ENCODE measurements around the gene BLTP1.
A peak's percentile ranks its signal among the peaks of the same experiment; 100 is the strongest.
"Not testable (repeated sequence)": the region's sequence is repeated elsewhere in the genome, so short reads cannot be mapped to it uniquely, and the experiment has no call there.

The BLTP1 gene, protein sequence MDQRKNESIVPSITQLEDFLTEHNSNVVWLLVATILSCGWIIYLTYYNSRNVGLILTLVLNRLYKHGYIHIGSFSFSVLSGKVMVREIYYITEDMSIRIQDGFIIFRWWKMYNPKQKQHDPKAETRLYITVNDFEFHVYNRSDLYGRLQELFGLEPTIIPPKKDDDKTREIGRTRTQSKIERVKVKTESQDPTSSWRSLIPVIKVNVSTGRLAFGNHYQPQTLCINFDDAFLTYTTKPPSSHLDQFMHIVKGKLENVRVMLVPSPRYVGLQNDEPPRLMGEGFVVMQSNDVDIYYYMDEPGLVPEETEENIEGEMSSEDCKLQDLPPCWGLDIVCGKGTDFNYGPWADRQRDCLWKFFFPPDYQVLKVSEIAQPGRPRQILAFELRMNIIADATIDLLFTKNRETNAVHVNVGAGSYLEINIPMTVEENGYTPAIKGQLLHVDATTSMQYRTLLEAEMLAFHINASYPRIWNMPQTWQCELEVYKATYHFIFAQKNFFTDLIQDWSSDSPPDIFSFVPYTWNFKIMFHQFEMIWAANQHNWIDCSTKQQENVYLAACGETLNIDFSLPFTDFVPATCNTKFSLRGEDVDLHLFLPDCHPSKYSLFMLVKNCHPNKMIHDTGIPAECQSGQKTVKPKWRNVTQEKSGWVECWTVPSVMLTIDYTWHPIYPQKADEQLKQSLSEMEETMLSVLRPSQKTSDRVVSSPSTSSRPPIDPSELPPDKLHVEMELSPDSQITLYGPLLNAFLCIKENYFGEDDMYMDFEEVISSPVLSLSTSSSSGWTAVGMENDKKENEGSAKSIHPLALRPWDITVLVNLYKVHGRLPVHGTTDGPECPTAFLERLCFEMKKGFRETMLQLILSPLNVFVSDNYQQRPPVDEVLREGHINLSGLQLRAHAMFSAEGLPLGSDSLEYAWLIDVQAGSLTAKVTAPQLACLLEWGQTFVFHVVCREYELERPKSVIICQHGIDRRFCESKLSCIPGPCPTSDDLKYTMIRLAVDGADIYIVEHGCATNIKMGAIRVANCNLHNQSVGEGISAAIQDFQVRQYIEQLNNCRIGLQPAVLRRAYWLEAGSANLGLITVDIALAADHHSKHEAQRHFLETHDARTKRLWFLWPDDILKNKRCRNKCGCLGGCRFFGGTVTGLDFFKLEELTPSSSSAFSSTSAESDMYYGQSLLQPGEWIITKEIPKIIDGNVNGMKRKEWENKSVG (N-terminal part only)

GRCh38 chr4:122151982-122152710 lies at the start of gene BLTP1:
Gene BLTP1 (plus strand): TSS chr4:122152331. CDS start chr4:122170648, 18,317 bp downstream.
- DNase-seq: peak; percentile 89

GRCh38 chr4:122104184-122104583 lies 47.9 kb upstream of the BLTP1 start:
- DNase-seq: no peak

DNA sequence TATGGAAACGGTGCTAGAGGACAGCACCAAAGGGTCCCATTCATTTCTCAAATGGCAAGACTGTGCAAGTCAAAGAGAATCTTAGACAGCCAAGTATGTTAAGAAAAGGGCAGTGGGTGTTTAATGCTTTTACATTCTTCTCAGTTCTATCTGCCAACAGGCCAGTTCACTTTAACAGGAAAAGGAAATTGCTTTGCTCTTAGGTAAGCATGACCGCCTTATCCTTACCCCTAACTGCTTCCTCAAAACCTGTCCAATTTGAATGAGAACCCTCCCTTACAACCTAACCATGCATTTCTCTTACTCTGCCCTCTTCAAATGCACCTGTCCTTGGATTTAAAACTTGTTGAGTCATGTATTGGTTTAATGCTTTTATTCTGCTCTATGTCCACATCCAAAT lies 44.5 kb upstream of the BLTP1 start:
- no peak for DNase-seq

DNA sequence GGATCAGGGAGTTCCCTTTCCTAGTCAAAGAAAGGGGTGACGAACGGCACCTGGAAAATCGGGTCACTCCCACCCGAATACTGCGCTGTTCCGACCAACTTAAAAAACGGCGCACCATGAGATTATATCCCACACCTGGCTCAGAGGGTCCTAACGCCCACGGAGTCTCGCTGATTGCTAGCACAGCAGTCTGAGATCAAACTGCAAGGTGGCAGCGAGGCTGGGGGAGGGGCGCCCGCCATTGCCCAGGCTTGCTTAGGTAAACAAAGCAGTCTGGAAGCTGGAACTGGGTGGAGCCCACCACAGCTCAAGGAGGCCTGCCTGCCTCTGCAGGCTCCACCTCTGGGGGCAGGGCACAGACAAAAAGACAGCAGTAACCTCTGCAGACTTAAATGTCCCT lies 41.8 kb upstream of the BLTP1 start:
- DNase-seq: not testable (repeated sequence)

DNA sequence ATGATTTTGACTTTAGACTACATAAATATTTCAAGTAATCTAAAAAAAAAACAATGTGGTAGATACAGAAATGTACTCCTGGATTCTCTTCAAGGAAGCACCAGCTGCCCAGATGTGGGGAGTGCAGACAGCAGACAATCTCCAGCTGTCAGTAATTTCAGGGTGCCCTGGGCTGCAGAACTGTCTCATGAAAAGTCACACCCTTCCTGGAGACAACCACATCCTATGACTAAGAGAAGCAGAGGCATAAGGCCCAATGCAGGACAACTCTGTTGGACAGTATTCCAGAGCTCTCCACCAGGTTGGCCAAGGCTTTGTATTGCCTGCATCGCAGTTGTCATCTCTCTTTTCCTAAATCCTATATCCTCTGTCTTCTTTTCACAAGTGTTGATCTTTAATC lies 34.4 kb upstream of the BLTP1 start:
- DNase-seq: no peak

DNA sequence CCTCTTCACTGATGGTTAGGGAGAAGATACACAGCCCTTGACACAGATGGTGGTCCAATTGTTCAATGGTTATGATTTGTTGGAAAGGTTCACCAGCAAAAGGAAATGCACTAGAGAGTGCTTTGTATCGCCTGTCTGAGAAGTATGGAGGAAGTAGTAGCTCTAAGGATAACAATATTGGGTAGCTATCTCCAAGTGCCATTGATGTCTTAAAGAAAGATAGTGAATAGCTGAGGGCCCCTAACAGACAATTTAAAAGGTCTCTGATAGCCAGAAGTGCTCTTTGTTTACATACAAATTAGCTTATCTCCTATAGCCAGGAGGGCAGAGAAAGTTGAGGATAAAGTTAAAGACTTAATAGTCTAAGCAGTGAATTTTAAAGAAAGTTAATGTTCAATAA lies 33.9 kb upstream of the BLTP1 start:
- no peak for DNase-seq

DNA sequence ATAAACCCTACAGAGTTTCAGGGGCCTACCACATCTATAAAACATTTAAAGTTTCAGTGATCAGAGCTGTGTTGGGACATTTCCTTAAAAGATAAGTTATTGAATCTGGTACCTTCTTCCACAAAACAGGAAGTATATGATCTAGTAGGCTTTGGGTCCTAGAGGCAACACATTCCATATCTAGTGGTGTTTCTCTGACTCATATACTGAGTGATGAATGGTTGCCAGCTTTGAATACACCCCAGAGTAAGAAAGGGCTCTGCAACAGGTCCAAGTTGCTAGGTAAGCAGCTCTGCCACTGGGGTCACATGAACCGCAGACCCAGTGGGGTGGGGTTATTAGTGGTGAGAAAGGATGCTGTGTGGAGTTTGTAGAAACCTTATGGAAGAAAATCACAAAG lies 32.4 kb upstream of the BLTP1 start:
- no peak for DNase-seq

DNA sequence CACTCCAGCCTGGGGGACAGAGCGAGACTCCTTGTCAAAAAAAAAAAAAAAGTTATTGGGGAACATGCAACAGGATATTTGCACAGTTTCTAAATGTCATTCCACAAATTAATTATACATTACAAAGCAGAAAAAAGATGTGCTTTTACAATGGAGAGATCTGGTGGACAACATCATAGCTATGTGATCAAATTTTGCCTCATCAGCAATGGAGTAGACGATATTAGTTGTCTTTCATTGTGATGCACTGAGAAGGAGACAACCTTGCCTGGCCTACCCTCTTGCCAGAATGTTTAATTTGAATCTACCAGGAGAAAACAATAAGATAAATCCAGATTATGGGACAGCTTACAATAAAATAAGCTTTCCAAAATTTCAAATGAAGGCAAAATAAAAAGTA lies 30.5 kb upstream of the BLTP1 start:
- DNase-seq: no peak

- DNase-seq: no peak
Observed at GRCh38 chr4:122122083-122122482, 30.0 kb upstream of the BLTP1 start.

DNA sequence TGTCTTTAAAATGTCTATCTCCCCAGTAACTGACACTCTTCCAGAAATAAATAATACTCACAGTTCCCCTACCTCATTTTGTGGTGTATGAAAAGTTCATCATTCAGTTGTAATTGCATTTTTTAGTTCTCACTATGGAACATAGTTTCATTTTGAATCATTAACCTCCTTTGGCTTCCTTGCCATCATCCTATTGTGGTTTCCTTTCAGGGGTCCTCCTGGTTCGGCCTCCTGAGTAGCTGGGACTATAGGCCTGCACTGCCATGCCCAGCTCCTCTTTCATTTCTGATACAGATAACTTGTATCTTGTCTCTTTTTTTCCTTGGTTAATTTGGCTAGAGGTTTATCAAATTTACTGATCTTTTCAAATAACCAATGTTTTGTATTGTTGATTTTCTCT lies 23.1 kb upstream of the BLTP1 start:
- DNase-seq: no peak

- DNase-seq: no peak
Observed at GRCh38 chr4:122131562-122132157, 20.5 kb upstream of the BLTP1 start.

GRCh38 chr4:122132891-122133290 lies 19.2 kb upstream of the BLTP1 start:
- DNase-seq: no peak

- no peak for DNase-seq
Observed at GRCh38 chr4:122139139-122139538, 13.0 kb upstream of the BLTP1 start.

GRCh38 chr4:122140834-122141233 lies 11.3 kb upstream of the BLTP1 start:
- DNase-seq: no peak

GRCh38 chr4:122142687-122143086 lies 9.4 kb upstream of the BLTP1 start:
- no peak for DNase-seq

GRCh38 chr4:122146652-122147051 lies 5.5 kb upstream of the BLTP1 start:
- DNase-seq: no peak

DNA sequence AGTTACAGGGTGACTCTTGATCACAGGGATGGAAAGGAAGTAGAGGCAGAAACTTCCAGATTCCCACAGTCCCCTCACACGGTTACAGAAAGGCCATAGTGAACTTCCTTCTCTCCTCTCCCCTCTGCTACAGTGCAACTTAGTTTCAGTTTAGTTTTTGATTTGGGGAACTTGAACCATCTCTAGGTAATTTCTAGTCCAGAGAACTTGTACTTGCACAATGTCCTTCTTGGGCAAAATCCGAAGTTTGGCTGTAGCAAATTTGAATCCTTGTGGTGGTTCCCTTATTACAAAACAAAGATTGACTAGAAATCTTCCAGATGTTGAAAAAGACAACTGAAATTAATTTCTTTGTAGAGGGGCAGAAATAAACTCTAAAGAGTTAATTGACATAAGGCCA lies 1.2 kb upstream of the BLTP1 start:
- DNase-seq: no peak

GRCh38 chr4:122152711-122153226 lies 638 bp downstream of the BLTP1 start:
- peak; percentile 13 for DNase-seq

DNA sequence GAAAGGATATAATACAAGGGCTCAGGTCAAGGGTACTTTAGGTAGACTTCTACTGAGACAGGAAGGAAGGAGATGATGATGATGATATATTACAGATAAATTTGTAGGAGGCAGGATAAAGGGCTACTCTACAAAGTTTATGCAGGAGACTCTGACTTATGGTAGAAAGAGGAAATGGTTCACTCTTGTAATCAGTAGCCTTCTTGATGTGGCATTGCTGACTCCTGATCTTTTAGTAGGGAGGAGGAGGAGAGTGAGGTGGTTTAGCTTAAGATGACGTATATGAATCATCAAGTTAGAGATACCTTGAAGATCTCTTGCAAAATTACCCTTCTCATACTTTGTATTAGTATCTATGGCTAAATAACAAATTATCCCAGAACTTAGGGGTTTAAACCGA lies 4.7 kb downstream of the BLTP1 start:
- DNase-seq: no peak

GRCh38 chr4:122163301-122163700 lies 11.2 kb downstream of the BLTP1 start:
- DNase-seq: no peak

DNA sequence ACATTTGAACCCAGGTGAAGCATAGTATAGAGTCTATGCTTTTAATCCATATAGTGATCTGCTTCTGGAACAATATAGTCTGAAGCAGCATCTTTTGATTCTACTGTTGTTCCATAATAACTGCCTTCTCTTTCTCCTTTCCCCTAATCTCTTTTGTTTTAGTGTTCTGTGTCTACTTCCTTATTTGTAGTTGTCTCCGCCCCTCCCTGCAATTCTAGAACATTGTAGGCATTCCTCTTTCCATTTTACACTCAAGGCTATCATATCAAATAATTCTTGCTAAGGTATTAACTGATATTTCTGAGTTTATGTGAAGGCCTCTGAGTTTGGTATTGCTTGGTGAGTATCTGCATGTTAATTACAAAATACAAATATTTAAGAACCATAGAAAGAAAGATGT lies 11.6 kb downstream of the BLTP1 start:
- DNase-seq: no peak

GRCh38 chr4:122167369-122167768 lies 15.2 kb downstream of the BLTP1 start:
- DNase-seq: no peak
